LNCaP clone FGC (cell line): ENCODE data around the gene TEP1.

Experiments used
- DNase-seq: peaks from one replicate; pipeline ENCODE4 v3.0.0-alpha.2; 2011; ENCODE audit warnings: low read depth
- H3K4me3 ChIP-seq: 2 replicates; pipeline ENCODE4 v1.5.1; 2011; ENCODE audit warnings: mild to moderate bottlenecking, low read depth, low read length, control low read depth
- CTCF ChIP-seq: IDR thresholded peaks from 2 replicates; pipeline ENCODE4 v1.5.1; 2012; ENCODE audit warnings: mild to moderate bottlenecking; ENCODE audit not compliant: control insufficient read depth, insufficient read depth; ENCODE audit errors: extremely low read depth

TEP1 gene

DNA sequence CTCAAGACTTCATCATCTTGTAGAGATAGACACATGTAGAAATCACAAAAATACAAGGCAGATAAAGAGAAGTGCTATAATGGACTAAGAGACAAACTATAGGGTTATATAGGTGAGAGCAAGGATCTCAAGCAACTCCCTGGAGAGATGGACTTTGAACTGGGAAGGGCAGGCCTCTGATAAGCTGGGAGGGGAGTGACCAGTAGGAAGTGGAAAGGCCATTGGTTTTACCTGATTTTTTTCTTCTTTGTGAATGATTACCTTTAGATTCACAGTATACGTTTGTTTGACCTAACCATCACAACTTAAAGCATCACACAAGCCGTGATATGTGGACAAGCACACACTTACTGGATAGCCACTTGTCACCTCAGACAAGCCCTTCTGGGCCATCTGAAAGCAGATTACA, 5.2 kb upstream of the TEP1 start:
- no peak overlapping the region for H3K4me3 ChIP-seq
- TF ChIP-seq CTCF: no peak
- DNase-seq: no peak

DNA sequence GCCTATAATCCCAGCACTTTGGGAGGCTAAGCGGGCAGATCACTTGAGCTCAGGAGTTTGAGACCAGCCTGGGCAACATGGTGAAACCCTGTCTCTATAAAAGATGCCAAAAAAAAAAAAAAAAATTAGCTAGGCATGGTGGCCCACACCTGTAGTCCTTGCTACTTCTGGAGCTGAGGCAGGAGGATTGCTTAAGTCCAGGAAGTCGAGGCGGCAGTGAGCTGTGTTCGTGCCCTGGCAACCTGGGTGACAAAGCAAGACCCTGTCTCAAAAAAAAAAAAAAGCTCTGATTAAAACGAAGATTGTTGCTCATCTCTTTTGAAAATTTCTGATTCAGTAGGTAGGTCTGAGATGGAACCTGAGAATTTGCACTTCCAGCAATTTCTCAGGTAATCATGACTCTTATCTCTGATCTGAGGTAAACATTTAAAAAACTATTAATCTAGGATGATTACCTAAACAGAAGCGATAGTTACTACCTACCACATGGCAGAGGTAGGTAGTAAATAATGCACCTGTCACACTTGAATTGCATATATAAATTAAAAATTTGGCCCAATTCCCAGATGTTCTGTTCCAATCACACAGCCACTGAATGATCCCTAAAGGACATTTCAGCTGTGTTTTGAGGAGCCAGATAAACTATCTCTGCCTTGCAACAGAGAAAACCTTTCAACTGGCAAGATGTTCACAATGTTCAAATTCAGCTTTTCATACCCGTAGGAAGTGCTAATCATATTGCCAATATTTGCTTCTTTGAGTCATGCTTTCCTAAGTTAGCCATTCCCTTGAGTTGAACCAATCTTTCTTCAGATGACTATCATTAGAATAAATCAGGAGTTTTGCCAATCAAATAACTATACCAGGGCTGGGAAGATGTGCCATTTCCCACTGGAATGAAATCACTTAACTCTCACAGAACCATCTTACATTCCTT, 4.2 kb upstream of the TEP1 start:
- peak; percentile 38 for DNase-seq
- TF ChIP-seq CTCF: no peak

GRCh38 chr14:20416223-20416622, 2.9 kb upstream of the TEP1 start:
- H3K4me3 ChIP-seq: no peak overlapping the region

More for the DNA sequence above, 4.2 kb upstream of the TEP1 start:
- no peak overlapping the region for H3K4me3 ChIP-seq

GRCh38 chr14:20415782-20416206, 2.5 kb upstream of the TEP1 start:
- no peak for DNase-seq
- no peak overlapping the region for H3K4me3 ChIP-seq
- TF ChIP-seq CTCF: peak; percentile 55

More at GRCh38 chr14:20416223-20416622, 2.9 kb upstream of the TEP1 start:
- no peak for DNase-seq
- TF ChIP-seq CTCF: no peak

GRCh38 chr14:20413744-20414082, 412 bp upstream of the TEP1 start:
- peak overlapping the region; percentile 84 for H3K4me3 ChIP-seq
- TF ChIP-seq CTCF: no peak
- no peak for DNase-seq

DNA sequence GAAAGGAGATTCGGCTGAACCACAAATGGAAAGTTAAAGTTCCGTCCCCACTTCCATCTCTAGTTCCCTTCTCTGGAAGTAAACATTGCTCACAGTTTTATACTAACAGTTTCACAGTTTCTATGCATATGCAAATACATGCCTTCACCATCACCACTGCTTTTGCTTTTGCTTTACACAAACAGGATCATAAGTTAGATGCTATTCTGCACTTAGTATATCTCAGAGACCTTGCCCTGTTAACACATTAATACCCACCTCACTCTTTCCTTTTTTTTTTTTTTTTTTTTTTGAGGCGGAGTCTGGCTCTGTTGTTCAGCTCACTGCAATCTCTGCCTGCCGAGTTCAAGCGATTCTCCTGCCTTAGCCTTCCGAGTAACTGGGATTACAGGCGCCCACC, 890 bp downstream of the TEP1 start:
- no peak for TF ChIP-seq CTCF
- H3K4me3 ChIP-seq: peak overlapping the region; percentile 84
- no peak for DNase-seq
